ENCODE measurements around the gene NEUROD2.

GRCh38 chr17:39639566-39640458, 32.1 kb upstream of the NEUROD2 start:
- no peak for TF ChIP-seq TAF1 (IDR thresholded peaks at IDR 0.05; ENCODE audit: borderline replicate concordance, insufficient read depth, low read length)
- TF ChIP-seq, protein P1, sequence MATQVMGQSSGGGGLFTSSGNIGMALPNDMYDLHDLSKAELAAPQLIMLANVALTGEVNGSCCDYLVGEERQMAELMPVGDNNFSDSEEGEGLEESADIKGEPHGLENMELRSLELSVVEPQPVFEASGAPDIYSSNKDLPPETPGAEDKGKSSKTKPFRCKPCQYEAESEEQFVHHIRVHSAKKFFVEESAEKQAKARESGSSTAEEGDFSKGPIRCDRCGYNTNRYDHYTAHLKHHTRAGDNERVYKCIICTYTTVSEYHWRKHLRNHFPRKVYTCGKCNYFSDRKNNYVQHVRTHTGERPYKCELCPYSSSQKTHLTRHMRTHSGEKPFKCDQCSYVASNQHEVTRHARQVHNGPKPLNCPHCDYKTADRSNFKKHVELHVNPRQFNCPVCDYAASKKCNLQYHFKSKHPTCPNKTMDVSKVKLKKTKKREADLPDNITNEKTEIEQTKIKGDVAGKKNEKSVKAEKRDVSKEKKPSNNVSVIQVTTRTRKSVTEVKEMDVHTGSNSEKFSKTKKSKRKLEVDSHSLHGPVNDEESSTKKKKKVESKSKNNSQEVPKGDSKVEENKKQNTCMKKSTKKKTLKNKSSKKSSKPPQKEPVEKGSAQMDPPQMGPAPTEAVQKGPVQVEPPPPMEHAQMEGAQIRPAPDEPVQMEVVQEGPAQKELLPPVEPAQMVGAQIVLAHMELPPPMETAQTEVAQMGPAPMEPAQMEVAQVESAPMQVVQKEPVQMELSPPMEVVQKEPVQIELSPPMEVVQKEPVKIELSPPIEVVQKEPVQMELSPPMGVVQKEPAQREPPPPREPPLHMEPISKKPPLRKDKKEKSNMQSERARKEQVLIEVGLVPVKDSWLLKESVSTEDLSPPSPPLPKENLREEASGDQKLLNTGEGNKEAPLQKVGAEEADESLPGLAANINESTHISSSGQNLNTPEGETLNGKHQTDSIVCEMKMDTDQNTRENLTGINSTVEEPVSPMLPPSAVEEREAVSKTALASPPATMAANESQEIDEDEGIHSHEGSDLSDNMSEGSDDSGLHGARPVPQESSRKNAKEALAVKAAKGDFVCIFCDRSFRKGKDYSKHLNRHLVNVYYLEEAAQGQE (IDR thresholded peaks at IDR 0.05; ENCODE audit: insufficient read depth in 1 of 2, low read depth in 2 of 2, low read length in 2 of 2): no peak
- no peak for TF ChIP-seq POLR2AphosphoS5 (IDR thresholded peaks at IDR 0.05; ENCODE audit: low read depth, low read length)

All from PFSK-1 (cell line).